ENCODE results near the gene C10orf90. TPM values are rescaled to one million over a fixed set of nuclear protein-coding genes. Genes with fewer than 3 reads are reported as not detected.

C10orf90 gene
- total RNA-seq, 1 donor from 2014 or later, result not detected

GRCh38 chr10:126433351-126433750 is 237.1 kb downstream of the C10orf90 start:
- H3K27ac Mint-ChIP-seq (ENCODE audit: unreplicated experiment), result no peak overlapping the region
- no peak for DNase-seq (ENCODE audit: low spot score)
- no peaks in the 10 kb centered on the region for H3K9me3 Mint-ChIP-seq (ENCODE audit: unreplicated experiment)
- H3K4me1 Mint-ChIP-seq (ENCODE audit: unreplicated experiment), result no peaks in the 10 kb centered on the region
- TF ChIP-seq CTCF (IDR thresholded peaks at IDR 0.05; ENCODE audit: unreplicated experiment), result no peak
- no peaks in the 10 kb centered on the region for H3K27me3 Mint-ChIP-seq (ENCODE audit: unreplicated experiment)
- H3K36me3 Mint-ChIP-seq (ENCODE audit: low read depth, unreplicated experiment), result no peaks in the 10 kb centered on the region
- no peak overlapping the region for H3K4me3 Mint-ChIP-seq (ENCODE audit: unreplicated experiment)

- Mint-ChIP-seq H3K9me3 (ENCODE audit: unreplicated experiment) (no peaks in the 10 kb centered on the region), H3K27me3 (ENCODE audit: unreplicated experiment) (no peaks in the 10 kb centered on the region)
Observed at GRCh38 chr10:126432507-126432906, 238.0 kb downstream of the C10orf90 start.

GRCh38 chr10:126431816-126432215 is 238.7 kb downstream of the C10orf90 start:
- Mint-ChIP-seq H3K36me3 (ENCODE audit: low read depth, unreplicated experiment) (no peaks in the 10 kb centered on the region), H3K27me3 (ENCODE audit: unreplicated experiment) (no peaks in the 10 kb centered on the region), H3K27ac (ENCODE audit: unreplicated experiment) (no peak overlapping the region), H3K4me3 (ENCODE audit: unreplicated experiment) (no peak overlapping the region), H3K4me1 (ENCODE audit: unreplicated experiment) (no peaks in the 10 kb centered on the region), H3K9me3 (ENCODE audit: unreplicated experiment) (no peaks in the 10 kb centered on the region)
- TF ChIP-seq CTCF (IDR thresholded peaks at IDR 0.05; ENCODE audit: unreplicated experiment), result no peak
- no peak for DNase-seq (ENCODE audit: low spot score)

More at GRCh38 chr10:126432507-126432906, 238.0 kb downstream of the C10orf90 start:
- H3K36me3 Mint-ChIP-seq (ENCODE audit: low read depth, unreplicated experiment), result no peaks in the 10 kb centered on the region
- no peak overlapping the region for H3K4me3 Mint-ChIP-seq (ENCODE audit: unreplicated experiment)
- no peak for DNase-seq (ENCODE audit: low spot score)
- TF ChIP-seq CTCF (IDR thresholded peaks at IDR 0.05; ENCODE audit: unreplicated experiment), result no peak
- no peaks in the 10 kb centered on the region for H3K4me1 Mint-ChIP-seq (ENCODE audit: unreplicated experiment)
- H3K27ac Mint-ChIP-seq (ENCODE audit: unreplicated experiment), result no peak overlapping the region

- no peak overlapping the region for H3K27ac Mint-ChIP-seq (ENCODE audit: unreplicated experiment)
- no peaks in the 10 kb centered on the region for H3K9me3 Mint-ChIP-seq (ENCODE audit: unreplicated experiment)
- TF ChIP-seq CTCF (IDR thresholded peaks at IDR 0.05; ENCODE audit: unreplicated experiment), result no peak
- no peak overlapping the region for H3K4me3 Mint-ChIP-seq (ENCODE audit: unreplicated experiment)
- DNase-seq (ENCODE audit: low spot score), result no peak
- peaks cover 5% of the 10 kb centered on the region for H3K4me1 Mint-ChIP-seq (ENCODE audit: unreplicated experiment)
- no peaks in the 10 kb centered on the region for H3K27me3 Mint-ChIP-seq (ENCODE audit: unreplicated experiment)
- no peaks in the 10 kb centered on the region for H3K36me3 Mint-ChIP-seq (ENCODE audit: low read depth, unreplicated experiment)
Observed at GRCh38 chr10:126430512-126430911, 240.0 kb downstream of the C10orf90 start.

GRCh38 chr10:126429275-126429674 is 241.2 kb downstream of the C10orf90 start:
- Mint-ChIP-seq H3K27me3 (ENCODE audit: unreplicated experiment) (no peaks in the 10 kb centered on the region), H3K36me3 (ENCODE audit: low read depth, unreplicated experiment) (no peaks in the 10 kb centered on the region), H3K4me1 (ENCODE audit: unreplicated experiment) (peaks cover 11% of the 10 kb centered on the region), H3K9me3 (ENCODE audit: unreplicated experiment) (no peaks in the 10 kb centered on the region), H3K4me3 (ENCODE audit: unreplicated experiment) (no peak overlapping the region), H3K27ac (ENCODE audit: unreplicated experiment) (no peak overlapping the region)
- DNase-seq (ENCODE audit: low spot score), result no peak
- no peak for TF ChIP-seq CTCF (IDR thresholded peaks at IDR 0.05; ENCODE audit: unreplicated experiment)

Measured in endothelial cell (in vitro differentiated cells).